Suprapubic skin (tissue), 4 donors: Measurements from ENCODE around the gene NELL1. TPM values are rescaled to one million over a fixed set of nuclear protein-coding genes. Genes with fewer than 3 reads are reported as not detected.

Experiments used
- DNase-seq, 2 donors: peaks; one replicate each; pipeline ENCODE4 v3.0.0-alpha.2; 2019; ENCODE audit warnings: low spot score in 2 of 2
- H3K27ac ChIP-seq: fragments of 200-600 bp; sonication (generic); one replicate; pipeline ENCODE4 v1.5.1; 2019
- H3K27me3 ChIP-seq: fragments of 200-600 bp; sonication (generic); one replicate; pipeline ENCODE4 v1.5.1; 2019
- H3K36me3 ChIP-seq: fragments of 200-600 bp; sonication (generic); one replicate; pipeline ENCODE4 v1.5.1; 2019
- H3K4me1 ChIP-seq: fragments of 200-600 bp; sonication (generic); one replicate; pipeline ENCODE4 v1.5.1; 2019
- H3K4me3 ChIP-seq: fragments of 200-600 bp; sonication (generic); one replicate; pipeline ENCODE4 v1.5.1; 2019; ENCODE audit warnings: mild to moderate bottlenecking
- H3K9me3 ChIP-seq: fragments of 200-600 bp; sonication (generic); one replicate; pipeline ENCODE4 v1.5.1; 2019
- EP300 ChIP-seq: sonication (generic); formaldehyde crosslinking; IDR thresholded peaks from one replicate; pipeline ENCODE4 v1.6.1; 2017; ENCODE audit warnings: antibody characterized with exemption
- POLR2A ChIP-seq, 2 donors: fragments of 450-650 bp; IDR thresholded peaks; one replicate each; pipeline ENCODE4 v1.6.1; 2017; ENCODE audit warnings: antibody characterized with exemption in 2 of 2, mild to moderate bottlenecking in 2 of 2, moderate library complexity in 2 of 2
- POLR2AphosphoS5 ChIP-seq, 3 donors: sonication (generic); formaldehyde crosslinking; IDR thresholded peaks; one replicate each; pipeline ENCODE4 v1.6.1; 2017; ENCODE audit warnings: antibody characterized with exemption in 3 of 3
- WGBS: methylation state at CpG from one replicate; pipeline ENCODE4 v1.1.5; 2018; 5-methylcytosine and 5-hydroxymethylcytosine counted together
- total RNA-seq, 4 donors: library from RNA; depleted of rRNA; stranded (reverse); fragments of >200 nt; gene quantifications; one replicate each; pipeline ENCODE4 v1.1.0, GENCODE V29; 2016
- TF ChIP-seq, protein P1 (sequence below), 2 donors: fragments of 200-600 bp in 1 of 2; fragments of 450-650 bp in 1 of 2; sonication (generic) in 1 of 2; IDR thresholded peaks; one replicate each; pipeline ENCODE4 v1.5.1; 2016 to 2019; ENCODE audit warnings: antibody characterized with exemption in 2 of 2, mild to moderate bottlenecking in 1 of 2, moderate library complexity in 1 of 2

NELL1 gene
- total RNA-seq, 4 donors from 2014 or later, result 0.18 to 3.9 TPM; not detected in 2

DNA sequence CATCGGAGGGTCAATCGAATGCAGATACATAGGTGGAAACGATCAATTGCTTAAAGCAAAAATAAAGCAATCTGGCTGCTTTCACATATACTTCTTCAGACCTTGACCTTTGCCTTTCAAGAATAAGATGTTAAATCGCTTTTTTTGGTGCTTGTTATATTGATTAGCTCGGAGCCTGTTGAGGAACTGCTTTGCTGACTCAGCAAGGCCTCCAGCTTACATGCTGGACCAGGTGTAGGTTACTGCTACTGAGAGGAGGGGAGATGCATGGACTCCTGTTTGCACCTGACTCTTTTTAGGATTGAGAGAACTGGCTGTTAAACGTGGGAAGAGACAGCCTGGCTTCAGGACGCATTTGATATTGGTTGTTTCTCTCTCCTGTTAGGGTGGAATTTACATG lies 31.3 kb upstream of the NELL1 start:
- no peak for TF ChIP-seq POLR2AphosphoS5 (IDR thresholded peaks at IDR 0.05)
- TF ChIP-seq POLR2A (IDR thresholded peaks at IDR 0.05), result no peak
- TF ChIP-seq, protein P1, sequence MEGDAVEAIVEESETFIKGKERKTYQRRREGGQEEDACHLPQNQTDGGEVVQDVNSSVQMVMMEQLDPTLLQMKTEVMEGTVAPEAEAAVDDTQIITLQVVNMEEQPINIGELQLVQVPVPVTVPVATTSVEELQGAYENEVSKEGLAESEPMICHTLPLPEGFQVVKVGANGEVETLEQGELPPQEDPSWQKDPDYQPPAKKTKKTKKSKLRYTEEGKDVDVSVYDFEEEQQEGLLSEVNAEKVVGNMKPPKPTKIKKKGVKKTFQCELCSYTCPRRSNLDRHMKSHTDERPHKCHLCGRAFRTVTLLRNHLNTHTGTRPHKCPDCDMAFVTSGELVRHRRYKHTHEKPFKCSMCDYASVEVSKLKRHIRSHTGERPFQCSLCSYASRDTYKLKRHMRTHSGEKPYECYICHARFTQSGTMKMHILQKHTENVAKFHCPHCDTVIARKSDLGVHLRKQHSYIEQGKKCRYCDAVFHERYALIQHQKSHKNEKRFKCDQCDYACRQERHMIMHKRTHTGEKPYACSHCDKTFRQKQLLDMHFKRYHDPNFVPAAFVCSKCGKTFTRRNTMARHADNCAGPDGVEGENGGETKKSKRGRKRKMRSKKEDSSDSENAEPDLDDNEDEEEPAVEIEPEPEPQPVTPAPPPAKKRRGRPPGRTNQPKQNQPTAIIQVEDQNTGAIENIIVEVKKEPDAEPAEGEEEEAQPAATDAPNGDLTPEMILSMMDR (IDR thresholded peaks at IDR 0.05), result no peak
- no peak for TF ChIP-seq EP300
- H3K36me3 ChIP-seq, result no peaks in the 10 kb centered on the region
- H3K27ac ChIP-seq, result no peak overlapping the region
- DNase-seq, result no peak
- WGBS, result 69% methylated on average over 7 of the region's 7 CpGs
- no peaks in the 10 kb centered on the region for H3K9me3 ChIP-seq
- no peaks in the 10 kb centered on the region for H3K27me3 ChIP-seq
- H3K4me1 ChIP-seq, result no peaks in the 10 kb centered on the region
- H3K4me3 ChIP-seq, result no peak overlapping the region

DNA sequence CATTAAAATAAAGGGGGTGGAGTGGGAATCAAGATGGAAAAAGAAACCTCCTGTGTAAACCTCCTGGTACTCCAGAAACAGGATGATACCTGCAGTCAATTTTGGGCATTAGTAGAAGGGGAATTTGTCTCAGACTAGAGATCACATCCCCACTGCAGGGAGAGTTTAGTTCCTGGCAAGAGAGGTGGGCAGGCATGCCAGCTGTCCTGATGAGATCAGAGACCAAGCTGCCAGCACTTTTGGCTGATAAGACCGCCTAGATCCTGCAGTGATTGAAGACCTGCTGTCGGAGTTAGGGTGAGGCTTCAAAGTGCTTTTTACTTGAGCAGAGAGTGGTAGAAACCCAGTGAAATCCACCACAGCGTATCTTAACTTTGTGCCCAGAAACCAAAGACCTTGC lies 29.7 kb upstream of the NELL1 start:
- TF ChIP-seq EP300 (no peak), POLR2A (IDR thresholded peaks at IDR 0.05) (no peak), POLR2AphosphoS5 (IDR thresholded peaks at IDR 0.05) (no peak)
- TF ChIP-seq, protein P1 (IDR thresholded peaks at IDR 0.05), result no peak
- Histone ChIP-seq H3K4me3 (no peak overlapping the region), H3K36me3 (no peaks in the 10 kb centered on the region), H3K27ac (no peak overlapping the region), H3K27me3 (no peaks in the 10 kb centered on the region), H3K9me3 (no peaks in the 10 kb centered on the region), H3K4me1 (no peaks in the 10 kb centered on the region)
- WGBS, result 31% methylated on average over 3 of the region's 3 CpGs
- no peak for DNase-seq

DNA sequence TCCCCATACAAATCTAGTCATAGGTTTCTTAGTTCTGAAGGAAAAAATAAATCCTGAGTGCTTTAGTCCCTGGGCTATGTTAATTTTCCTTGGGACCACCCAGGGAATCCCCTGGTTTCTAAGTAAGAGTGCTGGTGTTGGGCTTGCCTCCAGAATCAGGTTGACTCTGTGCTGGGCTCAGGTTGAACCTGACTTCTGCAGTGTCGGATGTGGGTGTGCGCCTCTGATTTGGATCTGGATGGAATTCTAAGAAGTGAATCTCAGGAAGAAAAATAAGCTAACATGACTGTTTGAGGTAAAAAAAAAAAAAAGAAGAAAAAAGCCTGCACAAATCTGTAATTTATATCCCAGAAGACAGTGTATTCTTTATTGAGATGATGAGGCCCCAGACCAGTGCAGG lies 29.0 kb upstream of the NELL1 start:
- Histone ChIP-seq H3K27ac (no peak overlapping the region), H3K4me3 (no peak overlapping the region), H3K4me1 (no peaks in the 10 kb centered on the region), H3K36me3 (no peaks in the 10 kb centered on the region), H3K27me3 (no peaks in the 10 kb centered on the region), H3K9me3 (no peaks in the 10 kb centered on the region)
- TF ChIP-seq POLR2AphosphoS5 (IDR thresholded peaks at IDR 0.05) (no peak), POLR2A (IDR thresholded peaks at IDR 0.05) (no peak), EP300 (no peak)
- TF ChIP-seq, protein P1 (IDR thresholded peaks at IDR 0.05), result no peak
- 89% methylated on average over 2 of the region's 2 CpGs for WGBS
- no peak for DNase-seq

DNA sequence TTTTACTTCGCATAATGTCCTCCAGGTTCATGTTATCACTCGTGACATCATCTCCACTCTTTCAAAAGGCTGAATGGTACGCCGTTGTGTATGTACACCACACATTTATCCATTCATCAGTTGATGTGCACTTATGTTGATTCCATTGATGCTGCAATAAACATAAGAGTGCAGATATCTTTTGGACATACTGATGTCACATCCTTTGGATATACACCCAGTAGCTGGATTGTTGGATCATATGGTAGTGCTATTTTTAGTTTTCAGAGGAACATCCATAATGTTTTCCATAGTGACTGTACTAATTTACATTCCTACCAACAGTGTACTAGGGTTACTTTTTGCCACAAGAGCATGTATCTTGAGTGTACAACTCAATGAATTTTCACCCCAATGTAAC lies 25.0 kb upstream of the NELL1 start:
- TF ChIP-seq POLR2A (IDR thresholded peaks at IDR 0.05), result no peak
- H3K27me3 ChIP-seq, result no peaks in the 10 kb centered on the region
- no peaks in the 10 kb centered on the region for H3K9me3 ChIP-seq
- H3K27ac ChIP-seq, result no peak overlapping the region
- H3K4me1 ChIP-seq, result no peaks in the 10 kb centered on the region
- H3K36me3 ChIP-seq, result no peaks in the 10 kb centered on the region
- no peak overlapping the region for H3K4me3 ChIP-seq
- no peak for DNase-seq
- WGBS, result 80% methylated on average over 4 of the region's 4 CpGs

DNA sequence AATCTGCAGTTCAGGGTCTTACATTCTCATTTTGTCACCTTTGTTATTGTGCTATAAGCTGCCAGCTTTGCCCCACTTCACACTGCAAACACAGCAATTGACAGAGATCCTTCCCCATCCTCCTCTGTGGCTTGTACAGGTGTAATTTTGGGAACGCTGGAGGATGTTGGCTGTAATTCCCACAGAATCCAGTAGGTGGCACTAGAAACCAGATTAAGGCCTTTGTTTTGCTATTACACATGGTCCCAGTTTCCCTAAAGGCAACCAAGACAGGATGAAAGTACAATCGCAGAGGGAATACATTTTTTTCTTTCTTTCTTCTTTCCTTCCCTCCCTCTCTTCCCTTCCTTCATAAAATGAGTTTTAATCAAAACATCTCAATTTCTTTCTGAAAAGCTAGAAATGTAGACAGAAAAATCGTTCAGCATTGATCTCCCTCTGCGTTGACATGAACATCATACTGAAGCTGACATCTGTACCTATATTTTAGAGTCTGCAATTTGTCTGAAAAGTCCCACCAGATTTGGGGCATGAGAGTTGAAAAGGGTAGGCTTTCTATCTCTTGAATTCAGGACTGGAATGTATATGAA lies 21.3 kb upstream of the NELL1 start:
- no peak for DNase-seq
- H3K4me3 ChIP-seq, result no peak overlapping the region
- WGBS, result 38% methylated on average over 4 of the region's 4 CpGs

More for the DNA sequence above, 21.3 kb upstream of the NELL1 start:
- Histone ChIP-seq H3K9me3 (no peaks in the 10 kb centered on the region), H3K4me1 (no peaks in the 10 kb centered on the region), H3K36me3 (no peaks in the 10 kb centered on the region), H3K27me3 (no peaks in the 10 kb centered on the region), H3K27ac (no peak overlapping the region)
- no peak for TF ChIP-seq EP300
- TF ChIP-seq, protein P1 (IDR thresholded peaks at IDR 0.05), result peak; percentile 55 to 77
